KMS-11 (cell line): ENCODE measurements around the gene UNC5B.

Source experiments
- H2AFZ ChIP-seq: fragments of 200-600 bp; sonication (generic); 2 replicates; pipeline ENCODE4 v1.6.1; 2016; ENCODE audit warnings: antibody characterized with exemption, mixed run types, low read depth
- H3K27ac ChIP-seq: fragments of 200-600 bp; sonication (generic); 2 replicates; pipeline ENCODE4 v1.6.1; 2016; ENCODE audit warnings: mild to moderate bottlenecking, mixed run types
- H3K27me3 ChIP-seq: fragments of 200-600 bp; sonication (generic); 2 replicates; pipeline ENCODE4 v1.6.1; 2017; ENCODE audit warnings: mild to moderate bottlenecking, low read depth, mixed run types, moderate library complexity; ENCODE audit not compliant: insufficient read depth
- H3K36me3 ChIP-seq: fragments of 200-600 bp; sonication (generic); 2 replicates; pipeline ENCODE4 v1.6.1; 2017; ENCODE audit warnings: mild to moderate bottlenecking, mixed run types; ENCODE audit not compliant: insufficient read depth
- H3K4me1 ChIP-seq: fragments of 200-600 bp; sonication (generic); 2 replicates; pipeline ENCODE4 v1.6.1; 2016; ENCODE audit warnings: mild to moderate bottlenecking, low read depth, mixed run types; ENCODE audit not compliant: poor library complexity, severe bottlenecking
- H3K4me2 ChIP-seq: fragments of 200-600 bp; sonication (generic); 2 replicates; pipeline ENCODE4 v1.7.0; 2016; ENCODE audit warnings: mild to moderate bottlenecking, mixed run types
- H3K4me3 ChIP-seq: fragments of 200-600 bp; sonication (generic); IDR thresholded peaks from 2 replicates; pipeline ENCODE4 v1.6.1; 2017; ENCODE audit warnings: low read depth, low read length, mixed read lengths; ENCODE audit not compliant: insufficient read depth
- H3K79me2 ChIP-seq: fragments of 200-600 bp; sonication (generic); 2 replicates; pipeline ENCODE4 v1.6.1; 2016; ENCODE audit warnings: low read depth, mixed run types; ENCODE audit not compliant: insufficient read depth
- H3K9ac ChIP-seq: fragments of 200-600 bp; sonication (generic); 2 replicates; pipeline ENCODE4 v1.6.1; 2016; ENCODE audit warnings: mild to moderate bottlenecking, mixed run types
- H4K20me1 ChIP-seq: fragments of 200-600 bp; sonication (generic); 2 replicates; pipeline ENCODE4 v1.6.1; 2016; ENCODE audit warnings: mild to moderate bottlenecking, mixed run types; ENCODE audit not compliant: insufficient read depth
- TF ChIP-seq, protein P1 (sequence below): fragments of 200-600 bp; sonication (generic); conservative IDR thresholded peaks from 2 replicates; pipeline ENCODE4 v1.6.1; 2017; ENCODE audit warnings: low read depth, mild to moderate bottlenecking, antibody characterized with exemption, low read length, moderate library complexity, mixed read lengths

The UNC5B gene

DNA sequence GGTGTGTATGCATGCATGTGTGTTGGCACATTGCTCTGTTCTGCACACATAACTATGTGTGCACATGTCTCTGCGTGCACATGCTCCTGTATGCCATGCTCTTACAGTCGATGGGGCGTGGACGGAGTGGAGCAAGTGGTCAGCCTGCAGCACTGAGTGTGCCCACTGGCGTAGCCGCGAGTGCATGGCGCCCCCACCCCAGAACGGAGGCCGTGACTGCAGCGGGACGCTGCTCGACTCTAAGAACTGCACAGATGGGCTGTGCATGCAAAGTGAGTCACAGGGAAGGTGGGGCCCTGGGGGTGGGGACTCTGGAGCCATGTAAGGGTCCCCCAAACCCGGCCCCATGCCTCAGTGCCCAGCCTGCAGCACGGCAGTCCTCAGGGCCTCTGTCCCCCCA lies 76.1 kb downstream of the UNC5B start:
- Histone ChIP-seq H4K20me1 (no peaks in the 10 kb centered on the region), H3K36me3 (no peaks in the 10 kb centered on the region), H2AFZ (no peak overlapping the region), H3K4me1 (no peaks in the 10 kb centered on the region), H3K9ac (no peak overlapping the region), H3K4me2 (no peak overlapping the region), H3K27ac (no peak overlapping the region), H3K4me3 (no peak overlapping the region), H3K27me3 (peaks cover 53% of the 10 kb centered on the region; the same call in 1 of the 2 replicates), H3K79me2 (no peaks in the 10 kb centered on the region)
- TF ChIP-seq, protein P1, sequence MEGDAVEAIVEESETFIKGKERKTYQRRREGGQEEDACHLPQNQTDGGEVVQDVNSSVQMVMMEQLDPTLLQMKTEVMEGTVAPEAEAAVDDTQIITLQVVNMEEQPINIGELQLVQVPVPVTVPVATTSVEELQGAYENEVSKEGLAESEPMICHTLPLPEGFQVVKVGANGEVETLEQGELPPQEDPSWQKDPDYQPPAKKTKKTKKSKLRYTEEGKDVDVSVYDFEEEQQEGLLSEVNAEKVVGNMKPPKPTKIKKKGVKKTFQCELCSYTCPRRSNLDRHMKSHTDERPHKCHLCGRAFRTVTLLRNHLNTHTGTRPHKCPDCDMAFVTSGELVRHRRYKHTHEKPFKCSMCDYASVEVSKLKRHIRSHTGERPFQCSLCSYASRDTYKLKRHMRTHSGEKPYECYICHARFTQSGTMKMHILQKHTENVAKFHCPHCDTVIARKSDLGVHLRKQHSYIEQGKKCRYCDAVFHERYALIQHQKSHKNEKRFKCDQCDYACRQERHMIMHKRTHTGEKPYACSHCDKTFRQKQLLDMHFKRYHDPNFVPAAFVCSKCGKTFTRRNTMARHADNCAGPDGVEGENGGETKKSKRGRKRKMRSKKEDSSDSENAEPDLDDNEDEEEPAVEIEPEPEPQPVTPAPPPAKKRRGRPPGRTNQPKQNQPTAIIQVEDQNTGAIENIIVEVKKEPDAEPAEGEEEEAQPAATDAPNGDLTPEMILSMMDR, result no peak

DNA sequence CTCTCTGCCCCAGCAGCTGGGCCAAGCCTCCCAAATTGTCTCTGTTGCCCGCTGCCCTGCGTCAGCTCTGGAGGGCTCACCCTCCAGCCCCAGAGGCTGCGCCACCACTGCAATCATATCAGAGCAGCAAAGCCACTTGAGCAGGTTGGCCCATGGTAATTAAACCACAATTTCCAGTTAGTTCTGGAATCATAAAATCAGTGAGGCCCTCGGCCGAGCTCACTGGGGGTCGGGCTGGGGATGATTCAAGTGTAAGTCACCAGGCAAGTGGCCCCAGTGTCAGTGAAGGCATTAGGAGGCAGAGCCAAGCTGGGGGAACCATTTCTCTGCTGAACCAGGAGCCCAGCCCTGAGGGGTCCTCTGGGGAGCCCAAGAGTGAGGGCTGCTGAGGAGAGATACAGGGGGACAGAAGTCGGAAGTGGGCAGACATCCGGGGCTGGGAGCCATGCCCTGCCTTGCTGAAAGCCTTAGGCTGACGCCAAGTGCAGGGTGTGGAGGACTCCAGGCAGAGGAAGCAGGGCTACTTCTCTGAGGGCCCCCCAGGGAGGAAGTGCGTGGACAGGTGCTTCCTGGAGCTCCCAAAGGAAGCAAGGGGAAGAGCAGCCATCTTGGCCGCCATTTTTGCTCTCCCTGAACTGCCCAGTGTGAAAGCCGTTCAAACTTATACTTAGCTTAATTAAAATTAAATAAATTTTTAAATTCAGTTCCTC lies 77.2 kb downstream of the UNC5B start:
- Histone ChIP-seq H3K4me2 (no peak overlapping the region), H3K79me2 (no peaks in the 10 kb centered on the region), H2AFZ (no peak overlapping the region), H3K27me3 (peaks cover 60% of the 10 kb centered on the region; the same call in 1 of the 2 replicates), H3K4me3 (no peak overlapping the region), H3K9ac (no peak overlapping the region), H3K4me1 (no peaks in the 10 kb centered on the region), H3K27ac (no peak overlapping the region), H3K36me3 (no peaks in the 10 kb centered on the region), H4K20me1 (no peaks in the 10 kb centered on the region)
- TF ChIP-seq, protein P1, result no peak

DNA sequence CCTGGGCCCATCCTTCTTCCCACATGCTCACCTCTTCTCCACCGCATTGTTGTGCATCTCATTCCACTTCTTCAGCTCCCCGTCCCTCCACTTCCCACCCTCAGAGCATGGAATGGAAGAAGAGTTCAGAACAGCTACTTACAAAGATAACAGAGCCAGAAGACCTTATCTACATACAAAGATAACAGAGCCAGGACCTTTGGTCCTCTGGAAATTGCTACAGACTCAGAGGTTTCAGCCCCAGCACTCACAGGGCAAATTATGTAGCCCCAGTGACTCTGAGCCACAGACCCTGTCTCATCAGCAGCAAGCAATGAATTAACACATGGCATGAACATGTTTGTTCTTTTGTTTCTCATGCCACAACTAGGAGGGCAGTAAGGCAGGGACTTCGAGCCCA lies 78.0 kb downstream of the UNC5B start:
- TF ChIP-seq, protein P1, result no peak
- Histone ChIP-seq H3K27ac (no peak overlapping the region), H3K36me3 (no peaks in the 10 kb centered on the region), H3K27me3 (peaks cover 60% of the 10 kb centered on the region; the same call in 1 of the 2 replicates), H2AFZ (no peak overlapping the region), H3K79me2 (no peaks in the 10 kb centered on the region), H3K4me2 (no peak overlapping the region), H4K20me1 (no peaks in the 10 kb centered on the region), H3K9ac (no peak overlapping the region), H3K4me3 (no peak overlapping the region), H3K4me1 (no peaks in the 10 kb centered on the region)

DNA sequence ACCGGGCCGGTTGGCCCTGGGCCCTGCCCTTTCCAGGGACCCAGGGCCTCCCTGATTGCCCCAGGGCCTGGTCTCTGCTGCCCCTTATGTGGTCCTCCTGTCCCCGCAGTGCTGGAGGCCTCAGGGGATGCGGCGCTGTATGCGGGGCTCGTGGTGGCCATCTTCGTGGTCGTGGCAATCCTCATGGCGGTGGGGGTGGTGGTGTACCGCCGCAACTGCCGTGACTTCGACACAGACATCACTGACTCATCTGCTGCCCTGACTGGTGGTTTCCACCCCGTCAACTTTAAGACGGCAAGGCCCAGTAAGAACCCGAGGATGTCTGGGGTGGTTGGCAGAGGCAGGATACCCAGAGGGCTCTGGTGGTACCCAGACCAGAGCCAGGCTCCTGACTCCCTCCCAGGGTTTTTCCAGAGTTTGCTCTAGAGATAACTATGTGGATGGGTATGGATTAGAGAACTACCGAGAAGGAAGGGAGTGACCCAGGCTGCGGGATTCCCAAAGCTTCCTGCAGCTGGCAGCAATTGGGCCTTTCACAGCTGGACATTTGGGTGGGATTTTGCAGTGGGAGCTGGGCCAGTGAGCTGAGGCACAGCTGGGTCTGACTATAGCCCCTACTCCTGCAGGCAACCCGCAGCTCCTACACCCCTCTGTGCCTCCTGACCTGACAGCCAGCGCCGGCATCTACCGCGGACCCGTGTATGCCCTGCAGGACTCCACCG lies 78.6 kb downstream of the UNC5B start:
- H3K79me2 ChIP-seq, result no peaks in the 10 kb centered on the region
- H2AFZ ChIP-seq, result no peak overlapping the region
- no peak overlapping the region for H3K9ac ChIP-seq
- no peaks in the 10 kb centered on the region for H4K20me1 ChIP-seq
- no peak overlapping the region for H3K27ac ChIP-seq
- H3K4me3 ChIP-seq, result no peak overlapping the region
- H3K36me3 ChIP-seq, result no peaks in the 10 kb centered on the region
- TF ChIP-seq, protein P1, result no peak
- peaks cover 61% of the 10 kb centered on the region; the same call in 1 of the 2 replicates for H3K27me3 ChIP-seq
- H3K4me1 ChIP-seq, result no peaks in the 10 kb centered on the region
- H3K4me2 ChIP-seq, result no peak overlapping the region
